ENCODE results near the gene PDE8A. TPM values are rescaled to one million over a fixed set of nuclear protein-coding genes. Genes with fewer than 3 reads are reported as not detected.

The PDE8A gene
- total RNA-seq, 1 donor from 2014 or later, result 32.3 TPM

DNA sequence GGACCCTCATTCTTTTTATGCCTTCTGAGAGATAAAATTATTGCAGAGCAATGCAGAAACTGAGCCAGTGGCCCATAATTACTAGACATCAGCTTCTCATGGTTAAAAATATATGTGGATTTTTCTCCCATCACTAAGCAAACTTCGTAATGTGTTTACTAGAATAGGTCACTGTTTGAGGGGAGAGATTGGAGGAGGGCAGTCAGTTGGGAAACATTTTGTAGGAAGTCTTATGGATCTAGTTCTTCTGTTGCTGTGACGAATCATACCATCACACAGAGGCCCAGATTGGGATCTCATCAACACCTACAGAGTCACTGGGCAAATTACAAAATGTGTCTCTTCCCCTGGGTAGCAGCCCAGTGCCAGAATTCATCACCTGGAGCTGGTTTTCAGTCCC, 81.4 kb downstream of the PDE8A start:
- Mint-ChIP-seq H3K4me1 (no peaks in the 10 kb centered on the region), H3K9me3 (peaks cover 14% of the 10 kb centered on the region), H3K36me3 (ENCODE audit: low read depth) (peaks cover 34% of the 10 kb centered on the region), H3K27ac (no peak overlapping the region), H3K4me3 (no peak overlapping the region), H3K27me3 (no peaks in the 10 kb centered on the region)
- ChIA-PET POLR2A (no interaction called here), CTCF (no interaction called here)
- intact Hi-C loops (cut with micrococcal nuclease), result no loop called here
- no peak for ATAC-seq (ENCODE audit: low read depth)
- TF ChIP-seq CTCF (IDR thresholded peaks at IDR 0.05), result no peak
- DNase-seq, result no peak

DNA sequence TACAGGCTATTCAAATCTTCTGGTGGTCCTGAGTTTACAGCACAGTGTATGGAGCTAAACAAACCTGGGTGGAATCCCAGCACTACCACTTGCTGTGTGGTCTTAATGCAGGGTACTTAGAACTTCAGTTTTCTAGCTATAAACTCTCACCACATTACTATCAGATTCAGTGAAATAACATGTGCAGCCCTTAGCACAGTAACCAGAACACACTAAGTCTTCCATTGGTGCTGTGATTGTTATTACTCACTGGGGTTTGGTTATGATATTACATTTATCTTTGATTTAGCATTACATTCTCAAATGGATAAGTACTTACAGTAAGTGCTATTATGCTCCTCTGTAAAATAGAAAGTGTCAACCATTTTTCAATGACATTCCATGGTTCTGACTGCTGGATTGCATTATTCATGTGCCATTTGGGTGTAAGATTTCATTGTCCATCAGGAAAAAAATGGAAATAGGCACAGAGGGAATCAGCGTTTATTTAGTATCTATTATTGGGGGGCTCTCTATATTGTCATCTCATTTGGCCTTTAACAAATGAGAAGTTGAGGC, 81.9 kb downstream of the PDE8A start:
- no peaks in the 10 kb centered on the region for H3K4me1 Mint-ChIP-seq
- H3K27me3 Mint-ChIP-seq, result no peaks in the 10 kb centered on the region
- intact Hi-C loops (cut with micrococcal nuclease), result no loop called here
- peaks cover 38% of the 10 kb centered on the region for H3K36me3 Mint-ChIP-seq (ENCODE audit: low read depth)
- ChIA-PET CTCF (no interaction called here), POLR2A (no interaction called here)
- ATAC-seq (ENCODE audit: low read depth), result no peak
- no peak for DNase-seq
- peaks cover 14% of the 10 kb centered on the region for H3K9me3 Mint-ChIP-seq
- TF ChIP-seq CTCF (IDR thresholded peaks at IDR 0.05), result no peak
- H3K27ac Mint-ChIP-seq, result no peak overlapping the region
- no peak overlapping the region for H3K4me3 Mint-ChIP-seq

DNA sequence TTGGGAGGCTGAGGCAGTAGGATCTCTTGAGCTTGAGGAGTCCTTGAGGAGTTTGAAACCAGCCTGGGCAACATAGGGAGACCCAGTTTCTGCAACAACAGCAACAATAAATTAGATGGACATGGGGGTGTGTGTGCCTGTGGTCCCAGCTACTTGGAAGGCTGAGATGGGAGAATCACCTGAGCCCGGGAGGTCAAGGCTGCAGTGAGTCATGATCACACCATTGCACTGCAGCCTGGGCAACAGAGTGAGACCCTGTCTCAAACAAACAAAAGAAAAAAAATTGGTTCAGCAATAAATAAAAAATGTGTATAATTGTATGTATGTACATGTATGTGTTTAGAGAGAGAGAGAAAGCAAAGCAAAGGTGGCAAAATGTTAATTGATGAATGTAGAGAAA, 83.1 kb downstream of the PDE8A start:
- Mint-ChIP-seq H3K9me3 (peaks cover 10% of the 10 kb centered on the region), H3K27ac (no peak overlapping the region), H3K36me3 (ENCODE audit: low read depth) (peaks cover 42% of the 10 kb centered on the region), H3K4me1 (no peaks in the 10 kb centered on the region), H3K4me3 (no peak overlapping the region), H3K27me3 (no peaks in the 10 kb centered on the region)
- no peak for TF ChIP-seq CTCF (IDR thresholded peaks at IDR 0.05)
- DNase-seq, result no peak
- intact Hi-C loops (cut with micrococcal nuclease), result no loop called here
- no peak for ATAC-seq (ENCODE audit: low read depth)
- ChIA-PET POLR2A (no interaction called here), CTCF (no interaction called here)

DNA sequence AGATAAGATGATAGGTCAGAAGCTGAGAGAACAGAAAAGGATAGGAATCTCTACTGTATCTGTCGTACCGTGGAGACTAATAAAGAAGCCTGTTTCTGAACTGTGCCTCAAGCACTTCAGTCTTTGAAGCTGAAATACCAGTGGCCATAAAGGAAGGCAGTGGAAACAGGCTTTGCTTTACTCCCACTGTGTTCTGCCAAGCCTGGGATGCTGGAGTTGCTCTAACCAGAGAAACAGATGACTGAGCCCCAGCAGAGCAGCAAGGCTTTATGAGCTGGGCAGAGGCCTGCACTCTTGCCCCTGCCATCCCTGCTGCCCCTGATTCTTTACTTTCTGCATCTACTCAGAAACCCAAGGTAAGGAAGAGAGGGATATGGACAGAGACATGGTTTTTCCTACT, 89.4 kb downstream of the PDE8A start:
- H3K27ac Mint-ChIP-seq, result no peak overlapping the region
- ATAC-seq (ENCODE audit: low read depth) (no peak), DNase-seq (no peak)
- ChIA-PET CTCF (no interaction called here), POLR2A (no interaction called here)
- H3K4me3 Mint-ChIP-seq, result no peak overlapping the region
- H3K36me3 Mint-ChIP-seq (ENCODE audit: low read depth), result peaks cover 57% of the 10 kb centered on the region
- no peak for TF ChIP-seq CTCF (IDR thresholded peaks at IDR 0.05)
- no peaks in the 10 kb centered on the region for H3K27me3 Mint-ChIP-seq
- no peaks in the 10 kb centered on the region for H3K9me3 Mint-ChIP-seq
- intact Hi-C loops (cut with micrococcal nuclease), result no loop called here
- no peaks in the 10 kb centered on the region for H3K4me1 Mint-ChIP-seq

DNA sequence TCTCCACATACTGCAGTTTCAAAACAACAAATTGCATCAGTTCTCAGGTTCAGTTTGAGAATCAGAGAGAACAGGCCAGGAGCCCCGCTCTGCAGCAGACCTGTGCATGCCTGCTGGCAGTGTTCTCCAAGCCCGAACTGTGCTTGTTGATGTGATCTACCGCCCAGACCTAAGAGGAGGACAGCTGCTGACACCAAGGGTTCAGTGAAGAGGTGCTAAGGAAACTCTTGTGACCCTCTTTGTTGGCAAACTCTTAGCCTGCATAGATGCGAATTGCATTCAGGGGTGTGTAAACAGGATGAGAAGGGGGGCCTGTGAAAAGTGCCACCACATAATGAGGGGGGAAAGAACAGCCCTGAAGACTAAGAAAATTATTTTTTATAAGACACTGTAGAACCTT, 89.8 kb downstream of the PDE8A start:
- intact Hi-C loops (cut with micrococcal nuclease), result no loop called here
- POLR2A ChIA-PET, result no interaction called here
- ATAC-seq (ENCODE audit: low read depth), result no peak
- CTCF ChIA-PET, result no interaction called here
- TF ChIP-seq CTCF (IDR thresholded peaks at IDR 0.05), result no peak
- Mint-ChIP-seq H3K36me3 (ENCODE audit: low read depth) (peaks cover 57% of the 10 kb centered on the region), H3K4me3 (no peak overlapping the region), H3K4me1 (no peaks in the 10 kb centered on the region), H3K27me3 (no peaks in the 10 kb centered on the region), H3K27ac (no peak overlapping the region), H3K9me3 (no peaks in the 10 kb centered on the region)
- no peak for DNase-seq

Data from activated B cell treated with CpG ODN at 0.5 μM for 24 hours (primary cell).